ENCODE measurements around the gene HMCES.

DNA sequence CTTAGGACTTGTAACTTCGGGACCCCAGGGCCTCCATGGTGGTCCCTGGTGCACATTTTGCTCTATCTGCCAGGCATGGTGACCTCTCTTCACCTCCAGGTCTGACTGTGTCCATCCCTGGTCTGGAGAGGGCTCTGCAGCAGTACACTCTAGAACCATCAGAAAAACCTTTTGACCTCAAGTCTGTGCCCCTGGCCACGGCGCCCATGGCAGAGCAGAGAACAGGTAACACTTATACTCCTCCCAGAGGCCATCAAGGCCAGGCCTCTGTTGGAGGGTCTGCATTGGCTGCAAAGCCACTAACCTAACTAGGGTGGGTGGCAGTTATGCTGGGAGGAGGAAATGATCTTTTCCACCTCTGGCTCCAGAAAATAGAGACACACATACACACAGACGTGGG, 10.3 kb upstream of the HMCES start:
- no peak for TF ChIP-seq POLR2A (IDR thresholded peaks at IDR 0.05; ENCODE audit: low read depth, low read length)
- TF ChIP-seq POLR2AphosphoS5 (IDR thresholded peaks at IDR 0.05; ENCODE audit: low read depth, low read length) = no peak
- no peak for TF ChIP-seq SPI1 (IDR thresholded peaks at IDR 0.05; ENCODE audit: low read depth, low read length)
- no peak for TF ChIP-seq TAF1 (IDR thresholded peaks at IDR 0.05; ENCODE audit: low read depth, low read length)
